Measurements from ENCODE around the gene MACC1. TPM values are rescaled to one million over a fixed set of nuclear protein-coding genes. Genes with fewer than 3 reads are reported as not detected.

MACC1 gene
- total RNA-seq, 1 experiment from 2014 or later, result 7.9 TPM

DNA sequence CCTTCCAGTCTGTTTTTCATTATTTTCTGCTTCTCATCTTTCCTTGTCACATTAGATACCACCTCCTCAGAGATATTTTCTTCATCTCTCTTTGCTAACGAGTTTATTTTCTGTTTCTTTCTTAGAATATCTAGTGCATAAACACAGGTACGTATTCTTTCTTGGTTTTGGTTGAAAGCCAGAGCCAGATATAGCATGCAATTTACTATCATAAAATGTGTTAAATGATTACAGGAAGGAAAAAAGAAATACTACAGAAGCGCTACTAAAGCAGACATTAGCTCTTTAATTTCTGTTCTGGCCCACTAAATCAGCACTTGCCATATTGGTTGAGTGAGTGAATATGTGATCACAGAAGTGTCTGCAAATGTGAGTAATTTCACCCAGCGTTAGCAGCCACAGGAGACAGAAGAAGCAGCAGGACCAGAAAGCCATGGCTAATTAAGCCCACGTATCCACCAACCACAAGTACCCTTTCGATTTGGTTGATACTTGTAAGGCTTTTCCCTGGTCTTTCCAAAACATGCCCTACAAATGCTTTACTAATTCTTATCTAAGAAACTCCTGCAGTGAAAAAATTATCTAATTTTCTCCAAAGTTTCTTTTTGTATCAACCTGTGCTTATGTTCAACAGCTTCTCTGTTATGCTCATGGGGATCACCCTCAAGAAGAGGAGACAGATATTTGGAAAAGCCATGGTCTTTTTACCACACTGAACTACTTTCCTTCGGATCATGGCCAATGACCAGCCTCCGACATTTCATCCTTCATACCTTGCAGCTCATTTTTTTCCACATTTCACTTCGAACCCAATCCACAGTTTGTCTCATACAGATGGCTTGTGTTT lies 23.1 kb upstream of the MACC1 start:
- Histone ChIP-seq H3K4me2 (ENCODE audit: low read length) (peak overlapping the region; percentile 46), H3K4me1 (ENCODE audit: insufficient read depth, low read length) (peaks cover 43% of the 10 kb centered on the region), H4K20me1 (ENCODE audit: low read length) (no peaks in the 10 kb centered on the region), H3K27ac (ENCODE audit: low read length) (peak overlapping the region; percentile 76), H3K36me3 (ENCODE audit: low read depth, low read length) (no peaks in the 10 kb centered on the region), H3K9me3 (ENCODE audit: low read length) (no peaks in the 10 kb centered on the region), H3K4me3 (ENCODE audit: low read length) (no peak overlapping the region), H3K9ac (ENCODE audit: low read length) (peak overlapping the region; percentile 3; the same call in 1 of the 2 replicates), H3K9me2 (replicated peaks; ENCODE audit: low read length) (no peaks in the 10 kb centered on the region), H3F3A (ENCODE audit: low read length, unreplicated experiment) (no peaks in the 10 kb centered on the region), H3K27me3 (ENCODE audit: low read length) (no peaks in the 10 kb centered on the region), H3K79me2 (ENCODE audit: low read length) (no peaks in the 10 kb centered on the region), H2AFZ (ENCODE audit: low read length) (no peak overlapping the region)
- ATAC-seq (no peak), DNase-seq (no peak)
- TF ChIP-seq, protein P1, sequence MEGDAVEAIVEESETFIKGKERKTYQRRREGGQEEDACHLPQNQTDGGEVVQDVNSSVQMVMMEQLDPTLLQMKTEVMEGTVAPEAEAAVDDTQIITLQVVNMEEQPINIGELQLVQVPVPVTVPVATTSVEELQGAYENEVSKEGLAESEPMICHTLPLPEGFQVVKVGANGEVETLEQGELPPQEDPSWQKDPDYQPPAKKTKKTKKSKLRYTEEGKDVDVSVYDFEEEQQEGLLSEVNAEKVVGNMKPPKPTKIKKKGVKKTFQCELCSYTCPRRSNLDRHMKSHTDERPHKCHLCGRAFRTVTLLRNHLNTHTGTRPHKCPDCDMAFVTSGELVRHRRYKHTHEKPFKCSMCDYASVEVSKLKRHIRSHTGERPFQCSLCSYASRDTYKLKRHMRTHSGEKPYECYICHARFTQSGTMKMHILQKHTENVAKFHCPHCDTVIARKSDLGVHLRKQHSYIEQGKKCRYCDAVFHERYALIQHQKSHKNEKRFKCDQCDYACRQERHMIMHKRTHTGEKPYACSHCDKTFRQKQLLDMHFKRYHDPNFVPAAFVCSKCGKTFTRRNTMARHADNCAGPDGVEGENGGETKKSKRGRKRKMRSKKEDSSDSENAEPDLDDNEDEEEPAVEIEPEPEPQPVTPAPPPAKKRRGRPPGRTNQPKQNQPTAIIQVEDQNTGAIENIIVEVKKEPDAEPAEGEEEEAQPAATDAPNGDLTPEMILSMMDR (conservative IDR thresholded peaks at IDR 0.05; ENCODE audit: low read depth, low read length), result no peak
- no peak for TF ChIP-seq EZH2 (IDR thresholded peaks at IDR 0.05; ENCODE audit: low read length, unreplicated experiment)
- POLR2A ChIA-PET (ENCODE audit: unreplicated experiment), result no interaction called here
- no TSS peak for BruUV-seq (replicated peaks)
- intact Hi-C loops (cut with micrococcal nuclease), result loop anchor here (2.0 to 5.0 kb wide), 2 partner anchors 60 to 283 kb away; no protein-coding TSS in a partner anchor
- CTCF ChIA-PET, result no interaction called here

DNA sequence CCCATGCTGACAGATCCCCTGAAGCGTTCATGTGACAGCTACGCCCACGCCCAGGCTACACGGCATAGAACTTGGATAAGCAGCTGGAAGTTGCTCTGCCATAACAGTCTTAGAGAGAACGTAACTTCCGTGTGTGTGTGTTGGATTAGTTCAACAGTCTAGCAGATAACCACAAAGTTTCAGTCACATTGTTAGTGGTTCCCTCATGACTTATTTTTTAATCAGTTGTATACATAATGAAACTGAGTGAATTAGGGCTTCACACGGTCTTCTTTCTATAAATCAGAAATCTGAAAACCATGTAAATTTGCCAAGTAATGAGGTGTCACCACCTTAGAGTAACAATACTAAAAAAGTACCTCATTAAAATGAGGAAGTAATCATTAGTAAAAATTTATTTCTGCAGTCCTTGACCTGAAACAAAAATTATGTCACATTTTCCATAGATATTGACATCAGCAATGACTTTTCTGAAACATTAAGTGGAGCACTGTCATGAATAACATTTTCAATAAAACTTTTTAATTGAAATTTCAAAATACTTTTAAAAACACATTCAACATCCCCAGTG lies 21.7 kb upstream of the MACC1 start:
- DNase-seq, result no peak

More for the DNA sequence above, 21.7 kb upstream of the MACC1 start:
- Histone ChIP-seq H3K9ac (ENCODE audit: low read length) (no peak overlapping the region), H2AFZ (ENCODE audit: low read length) (no peak overlapping the region), H4K20me1 (ENCODE audit: low read length) (no peaks in the 10 kb centered on the region), H3K4me3 (ENCODE audit: low read length) (no peak overlapping the region), H3K27ac (ENCODE audit: low read length) (no peak overlapping the region), H3K79me2 (ENCODE audit: low read length) (no peaks in the 10 kb centered on the region), H3F3A (ENCODE audit: low read length, unreplicated experiment) (no peaks in the 10 kb centered on the region), H3K36me3 (ENCODE audit: low read depth, low read length) (no peaks in the 10 kb centered on the region), H3K9me3 (ENCODE audit: low read length) (no peaks in the 10 kb centered on the region), H3K4me1 (ENCODE audit: insufficient read depth, low read length) (peaks cover 43% of the 10 kb centered on the region), H3K27me3 (ENCODE audit: low read length) (no peaks in the 10 kb centered on the region), H3K9me2 (replicated peaks; ENCODE audit: low read length) (no peaks in the 10 kb centered on the region), H3K4me2 (ENCODE audit: low read length) (no peak overlapping the region)
- CTCF ChIA-PET, result no interaction called here
- ATAC-seq, result no peak
- TF ChIP-seq EZH2phosphoT487 (IDR thresholded peaks at IDR 0.05; ENCODE audit: borderline replicate concordance, low read length), result no peak
- TF ChIP-seq, protein P1 (conservative IDR thresholded peaks at IDR 0.05; ENCODE audit: low read depth, low read length), result no peak
- TF ChIP-seq EZH2 (IDR thresholded peaks at IDR 0.05; ENCODE audit: low read length, unreplicated experiment), result no peak
- no TSS peak for BruUV-seq (replicated peaks)
- POLR2A ChIA-PET (ENCODE audit: unreplicated experiment), result no interaction called here
- intact Hi-C loops (cut with micrococcal nuclease), result no loop called here

Data from PC-3 (cell line).